UCSD-AML1 (cell line): ENCODE measurements around the gene DNAI1.

ENCODE experiments used
- DNase-seq: peaks from one replicate; lab custom pipeline; 2025; ENCODE audit not compliant: unreplicated experiment; lab: John Stamatoyannopoulos, UW

DNAI1 gene

DNA sequence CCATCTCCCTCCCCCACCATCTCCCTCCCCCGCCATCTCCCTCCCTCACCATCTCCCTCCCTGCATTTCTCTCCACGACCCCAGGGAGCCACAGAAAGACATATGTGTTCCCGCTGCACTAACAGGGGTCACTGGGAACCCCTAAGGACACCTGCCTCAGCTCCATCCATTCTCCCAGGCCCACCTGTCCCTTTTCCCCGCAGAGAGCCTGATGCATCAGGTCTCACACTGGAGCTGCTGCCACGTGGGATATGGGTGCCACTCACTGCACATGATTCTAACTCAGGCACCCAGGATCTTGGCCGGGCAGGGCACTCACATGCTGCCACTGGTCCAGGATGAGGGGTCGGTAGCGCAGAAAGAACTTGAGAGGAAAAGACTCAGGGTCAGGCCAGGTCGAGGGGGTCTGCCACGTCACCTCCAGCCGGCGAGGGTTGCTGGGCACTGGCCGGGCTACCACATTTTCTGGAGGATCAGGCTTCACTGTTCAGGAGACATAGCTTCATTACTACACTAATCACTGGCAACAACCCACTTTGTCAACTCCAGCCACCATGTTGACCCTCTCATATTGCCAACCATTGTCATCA is 97.4 kb downstream of the DNAI1 start:
- DNase-seq, result no peak

DNA sequence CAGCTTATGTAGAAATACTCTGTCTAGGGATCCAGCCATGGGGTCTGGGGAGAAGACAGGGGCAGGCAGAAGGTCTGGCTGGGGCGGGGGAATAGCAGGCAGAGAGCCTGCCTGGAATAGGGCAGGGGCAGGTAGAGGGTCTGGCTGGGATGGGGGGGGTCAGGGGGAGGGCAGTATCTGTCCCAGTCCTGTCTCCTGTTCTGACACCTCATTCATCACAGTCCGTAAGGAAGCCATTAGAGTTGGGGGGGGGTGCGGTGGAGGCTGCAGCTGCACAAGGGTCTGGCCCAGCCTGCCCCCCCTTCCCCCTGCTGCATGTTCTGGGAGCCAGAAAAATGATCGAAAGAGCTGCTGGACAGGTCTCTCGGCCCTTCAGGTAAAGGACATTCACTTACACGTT is 98.3 kb downstream of the DNAI1 start:
- DNase-seq, result no peak

GRCh38 chr9:34557426-34558321 is 99.1 kb downstream of the DNAI1 start:
- no peak for DNase-seq

DNA sequence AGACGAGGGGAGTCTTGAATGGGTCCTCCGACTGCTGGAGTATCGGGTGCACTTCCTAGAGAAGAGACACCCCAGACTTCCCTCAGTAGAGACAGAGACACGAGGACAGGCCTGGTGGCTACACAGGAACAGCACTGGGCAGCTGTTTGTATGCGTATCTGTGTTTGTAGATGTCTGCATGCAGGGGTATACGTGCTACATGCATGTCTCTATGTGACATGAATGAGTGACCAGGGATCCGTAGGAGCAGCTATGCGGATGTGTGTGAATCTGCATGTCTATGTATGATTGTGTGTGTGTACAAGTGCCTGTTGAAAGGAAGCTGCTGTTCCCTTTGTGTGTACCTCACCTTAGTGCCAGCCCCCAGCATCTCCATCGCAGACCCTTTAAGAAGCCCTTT is 99.8 kb downstream of the DNAI1 start:
- DNase-seq, result no peak

GRCh38 chr9:34558919-34559623 is 100.5 kb downstream of the DNAI1 start:
- no peak for DNase-seq

- DNase-seq, result no peak
Measured at GRCh38 chr9:34559624-34560455, 101.2 kb downstream of the DNAI1 start.

DNA sequence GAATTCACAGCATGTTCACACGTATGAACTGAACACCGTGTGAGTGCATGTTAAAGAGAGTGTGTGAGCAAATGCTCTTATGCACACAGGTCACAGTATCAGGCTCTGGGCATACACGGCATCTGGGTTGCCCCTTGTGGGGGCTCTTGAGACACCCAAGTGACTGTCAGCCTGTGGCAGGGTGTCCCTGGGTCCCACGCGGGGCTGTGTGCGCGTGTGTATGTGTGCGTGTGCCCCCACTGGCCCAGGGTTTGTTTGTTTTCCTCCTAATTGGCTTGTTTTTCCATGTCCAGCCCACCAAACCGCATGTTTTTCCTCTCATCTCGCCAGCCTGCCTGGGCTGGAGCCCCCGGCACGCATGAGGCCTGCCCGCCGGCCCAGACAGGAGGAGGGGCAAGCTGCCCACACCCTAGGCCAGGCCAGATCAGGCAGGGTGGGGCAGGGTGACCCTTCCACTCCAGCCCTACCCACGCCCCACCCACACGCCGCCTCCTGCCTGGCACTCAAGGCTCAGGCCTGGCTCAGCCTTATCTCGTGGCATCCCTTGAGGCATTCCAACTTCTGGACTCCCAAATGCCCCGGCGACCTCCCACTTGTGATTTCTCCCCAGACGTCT is 102.1 kb downstream of the DNAI1 start:
- DNase-seq, result no peak

DNA sequence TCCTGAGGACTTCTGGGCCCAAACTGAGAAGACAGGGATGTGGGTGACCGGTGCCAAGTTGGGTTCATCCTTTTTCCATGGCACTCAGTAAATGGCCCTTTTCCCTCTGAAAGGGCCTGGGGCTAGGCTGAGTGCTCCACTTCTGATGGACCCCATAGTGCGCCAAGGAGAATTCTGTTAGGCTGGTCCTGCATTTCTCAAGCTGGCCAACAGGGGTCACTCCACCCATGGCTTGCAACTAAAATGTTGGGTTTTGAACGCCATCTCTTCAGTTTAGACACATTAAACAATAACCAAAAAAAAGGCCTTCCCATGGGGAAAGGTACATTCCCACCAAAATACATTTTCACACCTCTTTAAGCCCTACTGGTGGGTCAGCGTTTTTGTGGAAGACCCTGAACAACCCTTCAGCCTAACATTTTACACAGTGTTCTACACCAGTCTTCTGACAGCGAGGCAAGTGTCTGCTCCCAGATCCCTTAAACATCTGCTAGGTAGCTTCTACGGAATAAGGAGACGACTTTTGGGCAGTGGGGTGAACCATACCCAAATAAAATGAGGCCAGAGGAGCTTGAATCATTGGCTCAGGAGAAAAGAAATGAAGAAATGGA is 103.6 kb downstream of the DNAI1 start:
- no peak for DNase-seq

DNA sequence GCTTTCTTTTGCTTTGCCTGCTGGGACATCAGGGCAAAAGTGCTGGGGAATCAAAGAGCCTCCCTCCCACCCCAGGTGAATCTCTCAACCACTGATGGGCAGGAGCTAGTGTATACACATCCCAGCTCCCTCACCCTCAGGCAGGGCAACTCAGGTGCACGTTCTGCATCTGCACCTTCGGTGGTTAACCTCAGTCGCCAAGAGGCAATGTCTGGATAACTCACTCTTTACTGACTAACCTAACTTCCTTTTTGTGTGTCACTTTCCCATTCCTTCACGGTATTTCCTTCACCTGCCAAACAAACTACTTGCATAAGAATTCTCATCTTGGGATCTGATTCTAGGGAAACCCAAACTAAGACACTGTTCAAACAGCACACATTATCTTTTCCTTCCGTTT is 104.7 kb downstream of the DNAI1 start:
- no peak for DNase-seq

DNA sequence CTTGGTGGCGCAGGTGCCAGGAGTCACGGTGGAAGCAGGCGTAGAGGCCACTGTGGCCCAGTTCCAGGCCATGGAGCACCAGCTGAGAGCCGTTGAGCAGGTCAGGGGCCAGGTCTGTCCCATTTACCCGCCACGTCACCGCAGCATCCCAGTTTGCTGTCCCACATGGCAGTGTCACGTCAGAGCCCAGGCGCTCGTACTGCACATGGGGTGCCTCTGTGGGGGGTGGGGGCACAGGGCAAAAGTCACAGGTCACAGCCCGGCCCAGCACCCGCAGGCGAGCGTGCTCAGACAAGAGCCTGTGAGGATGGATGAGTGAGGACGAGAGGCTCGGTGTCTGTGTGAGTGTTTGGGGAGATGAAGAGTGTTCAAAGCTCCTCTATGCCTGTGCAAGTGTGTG is 106.0 kb downstream of the DNAI1 start:
- no peak for DNase-seq

- DNase-seq, result no peak
Measured at GRCh38 chr9:34565856-34566255, 107.3 kb downstream of the DNAI1 start.

GRCh38 chr9:34566322-34566721 is 107.7 kb downstream of the DNAI1 start:
- DNase-seq, result no peak

DNA sequence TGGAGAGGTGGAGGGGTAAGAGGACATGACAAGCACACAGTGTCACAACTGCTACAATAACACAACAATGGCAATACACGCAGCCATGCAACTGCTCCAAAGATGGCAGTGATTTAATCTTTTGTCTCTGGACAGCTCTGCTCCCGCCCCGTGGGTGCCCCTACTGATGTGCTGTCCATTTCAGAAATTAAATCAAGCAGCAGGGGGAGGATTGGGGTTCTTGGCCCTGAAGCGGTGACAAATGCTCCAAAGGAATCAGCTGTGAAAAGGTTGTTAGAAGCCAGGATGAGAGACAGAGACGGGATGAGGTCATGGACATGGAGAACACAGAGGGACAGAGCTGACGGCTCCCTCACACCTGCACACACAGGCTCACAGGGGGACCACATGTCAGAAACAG is 108.4 kb downstream of the DNAI1 start:
- DNase-seq, result no peak

DNA sequence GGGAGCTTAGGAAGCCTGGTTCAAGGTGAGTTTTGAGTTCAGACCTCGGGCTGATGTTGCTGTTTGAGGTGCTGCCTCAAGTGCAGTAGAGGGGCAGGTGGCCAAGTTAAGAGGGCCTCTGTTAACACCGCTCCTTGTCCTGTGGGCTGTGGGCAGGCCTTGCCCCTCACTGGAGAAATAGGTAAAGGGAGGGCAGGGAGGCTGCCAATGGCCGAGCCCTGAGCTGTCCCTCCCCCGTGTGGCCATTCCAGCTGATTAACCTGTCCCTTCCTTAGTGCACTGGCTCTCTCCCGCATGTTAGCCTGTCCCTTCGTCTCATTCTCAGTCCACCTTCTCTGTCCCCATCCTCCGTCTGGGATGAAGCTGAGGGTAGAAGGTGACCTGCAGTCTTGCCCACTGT is 109.5 kb downstream of the DNAI1 start:
- DNase-seq, result no peak

DNA sequence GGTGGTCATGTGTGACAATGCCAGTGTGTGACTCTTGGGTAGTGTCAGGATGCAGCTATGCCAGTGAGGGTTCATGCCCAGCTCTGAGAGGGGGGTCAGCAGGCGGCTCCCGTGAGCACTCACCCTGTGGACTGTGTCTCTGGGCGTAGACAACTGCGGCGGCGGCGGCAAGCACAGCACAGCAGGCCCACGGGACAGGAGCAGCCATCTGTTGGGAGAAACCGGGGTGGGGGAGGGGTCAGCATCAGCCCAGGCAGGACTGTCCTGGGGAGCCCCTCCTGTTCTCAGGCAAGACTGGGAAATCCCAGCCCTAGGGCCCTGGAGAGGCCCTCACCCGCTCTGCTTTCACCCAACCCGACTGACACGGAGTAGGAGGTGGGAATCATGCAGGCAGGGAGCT is 110.2 kb downstream of the DNAI1 start:
- no peak for DNase-seq

DNA sequence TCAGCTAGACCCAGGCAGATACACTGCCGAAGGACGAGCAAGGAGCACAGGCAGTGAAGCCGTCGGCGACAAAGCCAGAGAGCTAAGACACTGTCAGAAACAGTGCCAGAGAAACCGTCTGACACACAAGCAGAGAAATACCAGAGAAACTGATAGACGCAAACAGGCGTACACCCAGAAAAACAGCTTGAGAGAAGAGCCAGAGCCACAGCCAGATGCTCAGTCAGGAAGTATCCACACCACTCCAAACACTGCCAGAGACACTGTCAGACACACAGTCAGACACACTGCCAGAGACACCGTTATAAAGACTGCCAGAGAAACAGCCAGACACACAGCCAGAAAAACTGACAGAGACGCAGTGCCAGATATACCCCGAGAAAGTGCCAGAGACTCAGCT is 111.8 kb downstream of the DNAI1 start:
- DNase-seq, result no peak
